ENCODE results near the gene GFRA4. TPM values are rescaled to one million over a fixed set of nuclear protein-coding genes. Genes with fewer than 3 reads are reported as not detected.

GFRA4 gene
- total RNA-seq, 2 donors from 2014 or later = not detected

DNA sequence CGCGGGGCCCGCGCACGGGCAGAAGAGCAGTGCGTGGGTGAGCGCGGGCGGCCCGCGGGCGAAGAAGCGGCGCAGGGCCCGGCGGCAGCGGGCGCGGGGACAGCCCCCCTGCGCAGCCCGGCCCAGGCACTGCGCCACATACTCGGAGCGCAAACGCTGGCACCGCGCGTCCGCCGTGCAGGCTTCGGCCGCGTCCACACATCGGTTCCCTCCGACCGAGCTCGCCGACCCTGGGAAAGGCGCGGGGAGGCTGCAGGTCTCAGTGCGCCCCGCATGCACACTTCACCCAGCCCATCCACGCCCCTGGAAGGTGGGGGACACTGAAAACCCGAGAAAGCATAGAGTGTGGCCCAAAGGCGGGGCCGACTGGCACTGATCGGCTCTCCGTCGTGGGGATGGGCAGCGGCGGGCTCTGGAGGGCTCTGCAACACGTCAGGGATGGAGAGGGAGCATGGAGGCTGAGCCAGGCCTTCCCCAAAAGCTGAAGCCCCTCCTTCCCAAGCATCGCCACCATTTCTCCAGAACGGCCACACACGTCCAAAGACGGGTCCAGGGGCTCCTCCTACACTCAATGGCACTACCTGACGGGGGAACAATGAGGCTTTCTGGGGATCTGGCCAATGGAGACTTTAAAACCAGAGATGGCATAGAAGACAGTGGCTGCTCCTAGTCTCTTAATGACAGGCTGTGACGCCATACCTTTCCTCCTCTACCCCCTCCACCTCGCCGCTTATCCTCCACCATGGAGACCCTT is 2.0 kb downstream of the GFRA4 start:
- no peaks in the 10 kb centered on the region for H3K36me3 ChIP-seq
- no peak overlapping the region for H3K27ac ChIP-seq
- H3K9me3 ChIP-seq = no peaks in the 10 kb centered on the region
- peaks cover 0 to 9% of the 10 kb centered on the region in 2 donors for H3K4me1 ChIP-seq (ENCODE audit: control insufficient read depth in 1 of 2, low read depth in 2 of 2)
- TF ChIP-seq CTCF (IDR thresholded peaks at IDR 0.05) = no peak
- DNase-seq (ENCODE audit: low spot score) = no peak
- no peaks in the 10 kb centered on the region for H3K27me3 ChIP-seq (replicated peaks; ENCODE audit: insufficient read depth)
- ATAC-seq (ENCODE audit: insufficient number of reproducible peaks, low FRiP score, low read depth) = no peak
- H3K4me3 ChIP-seq = no peak overlapping the region

GRCh38 chr20:3660262-3661059 is 2.7 kb downstream of the GFRA4 start:
- H3K27me3 ChIP-seq (replicated peaks; ENCODE audit: insufficient read depth) = no peaks in the 10 kb centered on the region
- H3K27ac ChIP-seq = no peak overlapping the region
- H3K9me3 ChIP-seq = no peaks in the 10 kb centered on the region
- ATAC-seq (ENCODE audit: insufficient number of reproducible peaks, low FRiP score, low read depth) (no peak), DNase-seq (ENCODE audit: low spot score) (no peak)
- H3K36me3 ChIP-seq = no peaks in the 10 kb centered on the region
- no peak overlapping the region for H3K4me3 ChIP-seq
- peaks cover 0 to 9% of the 10 kb centered on the region in 2 donors for H3K4me1 ChIP-seq (ENCODE audit: control insufficient read depth in 1 of 2, low read depth in 2 of 2)
- TF ChIP-seq CTCF (IDR thresholded peaks at IDR 0.05) = no peak

- ATAC-seq (ENCODE audit: insufficient number of reproducible peaks, low FRiP score, low read depth) (no peak), DNase-seq (ENCODE audit: low spot score) (no peak)
- Histone ChIP-seq H3K27ac (no peak overlapping the region), H3K4me1 (ENCODE audit: control insufficient read depth in 1 of 2, low read depth in 2 of 2) (peaks cover 0 to 9% of the 10 kb centered on the region in 2 donors), H3K4me3 (no peak overlapping the region), H3K9me3 (no peaks in the 10 kb centered on the region), H3K36me3 (no peaks in the 10 kb centered on the region), H3K27me3 (replicated peaks; ENCODE audit: insufficient read depth) (no peaks in the 10 kb centered on the region)
- TF ChIP-seq CTCF (IDR thresholded peaks at IDR 0.05) = no peak
Measured at GRCh38 chr20:3659492-3660261, 3.5 kb downstream of the GFRA4 start.

GRCh38 chr20:3658716-3659491 is 4.3 kb downstream of the GFRA4 start:
- Histone ChIP-seq H3K36me3 (no peaks in the 10 kb centered on the region), H3K27me3 (replicated peaks; ENCODE audit: insufficient read depth) (no peaks in the 10 kb centered on the region), H3K9me3 (no peaks in the 10 kb centered on the region), H3K4me3 (no peak overlapping the region), H3K27ac (no peak overlapping the region), H3K4me1 (ENCODE audit: control insufficient read depth in 1 of 2, low read depth in 2 of 2) (peaks cover 0 to 9% of the 10 kb centered on the region in 2 donors)
- no peak for TF ChIP-seq CTCF (IDR thresholded peaks at IDR 0.05)
- no peak for ATAC-seq (ENCODE audit: insufficient number of reproducible peaks, low FRiP score, low read depth)
- DNase-seq (ENCODE audit: low spot score) = no peak

All from thoracic aorta (tissue), 2 donors.